ENCODE measurements around the gene ZNF148. TPM values are rescaled to one million over a fixed set of nuclear protein-coding genes. Genes with fewer than 3 reads are reported as not detected.

Gene ZNF148
- total RNA-seq, 4 donors from 2014 or later = 10.7 to 25.9 (median 16.9) TPM

DNA sequence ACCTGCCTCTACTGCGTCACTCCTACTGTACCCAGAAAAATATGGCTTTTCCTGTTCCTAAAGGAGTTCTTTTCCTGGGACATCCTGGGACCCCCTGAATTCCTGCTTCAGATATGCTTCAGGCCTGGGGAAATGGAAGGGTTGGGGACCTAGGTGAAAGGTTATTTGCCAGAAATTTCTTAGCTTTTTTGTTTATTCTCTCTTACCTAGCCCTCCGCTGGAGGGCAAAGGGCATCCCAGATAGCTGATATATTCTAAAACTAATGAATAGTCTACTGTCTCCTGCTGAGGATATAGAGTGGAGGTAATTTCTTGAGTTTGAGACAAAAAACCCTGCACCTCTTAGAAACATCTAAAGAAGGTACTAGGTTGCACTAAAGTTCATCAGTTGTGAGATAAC is 3.6 kb upstream of the ZNF148 start:
- no peak for TF ChIP-seq POLR2A (IDR thresholded peaks at IDR 0.05)
- TF ChIP-seq, protein P1, sequence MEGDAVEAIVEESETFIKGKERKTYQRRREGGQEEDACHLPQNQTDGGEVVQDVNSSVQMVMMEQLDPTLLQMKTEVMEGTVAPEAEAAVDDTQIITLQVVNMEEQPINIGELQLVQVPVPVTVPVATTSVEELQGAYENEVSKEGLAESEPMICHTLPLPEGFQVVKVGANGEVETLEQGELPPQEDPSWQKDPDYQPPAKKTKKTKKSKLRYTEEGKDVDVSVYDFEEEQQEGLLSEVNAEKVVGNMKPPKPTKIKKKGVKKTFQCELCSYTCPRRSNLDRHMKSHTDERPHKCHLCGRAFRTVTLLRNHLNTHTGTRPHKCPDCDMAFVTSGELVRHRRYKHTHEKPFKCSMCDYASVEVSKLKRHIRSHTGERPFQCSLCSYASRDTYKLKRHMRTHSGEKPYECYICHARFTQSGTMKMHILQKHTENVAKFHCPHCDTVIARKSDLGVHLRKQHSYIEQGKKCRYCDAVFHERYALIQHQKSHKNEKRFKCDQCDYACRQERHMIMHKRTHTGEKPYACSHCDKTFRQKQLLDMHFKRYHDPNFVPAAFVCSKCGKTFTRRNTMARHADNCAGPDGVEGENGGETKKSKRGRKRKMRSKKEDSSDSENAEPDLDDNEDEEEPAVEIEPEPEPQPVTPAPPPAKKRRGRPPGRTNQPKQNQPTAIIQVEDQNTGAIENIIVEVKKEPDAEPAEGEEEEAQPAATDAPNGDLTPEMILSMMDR (IDR thresholded peaks at IDR 0.05) = no peak
- no peak overlapping the region for H3K27ac ChIP-seq
- no peak overlapping the region for H3K4me3 ChIP-seq
- H3K36me3 ChIP-seq = no peaks in the 10 kb centered on the region
- peaks cover 0 to 6% (median 0%) of the 10 kb centered on the region in 4 donors for H3K27me3 ChIP-seq
- intact Hi-C loops (cut with DNase I) = no loop called here
- WGBS, 2 donors = 87 to 100% methylated on average over 1 to 2 of the region's 2 CpGs
- no peak for DNase-seq
- H3K9me3 ChIP-seq = no peaks in the 10 kb centered on the region
- peaks cover 6 to 20% (median 10%) of the 10 kb centered on the region in 3 donors for H3K4me1 ChIP-seq

GRCh38 chr3:125375950-125376679 is 990 bp upstream of the ZNF148 start:
- whole genome bisulfite sequencing, 2 donors = 22 to 40% methylated on average over 8 to 10 of the region's 10 CpGs
- Histone ChIP-seq H3K36me3 (peaks cover 0 to 9% (median 0%) of the 10 kb centered on the region in 3 donors), H3K4me1 (peaks cover 9 to 39% (median 15%) of the 10 kb centered on the region in 3 donors), H3K27ac (peak overlapping the region; percentile 89 to 97 (median 94)), H3K9me3 (no peaks in the 10 kb centered on the region), H3K4me3 (peak overlapping the region; percentile 80 to 100 (median 90)), H3K27me3 (no peaks in the 10 kb centered on the region)
- intact Hi-C loops (cut with DNase I) = no loop called here
- no peak for DNase-seq
- TF ChIP-seq, protein P1 (IDR thresholded peaks at IDR 0.05) = no peak
- no peak for TF ChIP-seq POLR2A (IDR thresholded peaks at IDR 0.05)

- no peak for DNase-seq
- H3K36me3 ChIP-seq = peaks cover 0 to 9% (median 0%) of the 10 kb centered on the region in 3 donors
- peak overlapping the region; percentile 80 to 100 (median 90) for H3K4me3 ChIP-seq
- H3K27me3 ChIP-seq = no peaks in the 10 kb centered on the region
- H3K9me3 ChIP-seq = no peaks in the 10 kb centered on the region
- intact Hi-C loops (cut with DNase I) = no loop called here
- TF ChIP-seq, protein P1 (IDR thresholded peaks at IDR 0.05) = no peak
- no peak for TF ChIP-seq POLR2A (IDR thresholded peaks at IDR 0.05)
- H3K4me1 ChIP-seq = peaks cover 9 to 51% (median 15%) of the 10 kb centered on the region in 3 donors
- 1% methylated on average over 21 of the region's 26 CpGs for WGBS, 2 donors
- H3K27ac ChIP-seq = peak overlapping the region; percentile 89 to 97 (median 94)
Observed at GRCh38 chr3:125374501-125374995, 577 bp downstream of the ZNF148 start.

- no peak overlapping the region for H3K27ac ChIP-seq
- H3K27me3 ChIP-seq = no peaks in the 10 kb centered on the region
- TF ChIP-seq, protein P1 (IDR thresholded peaks at IDR 0.05) = no peak
- TF ChIP-seq POLR2A (IDR thresholded peaks at IDR 0.05) = no peak
- 33 to 42% methylated on average over 5 of the region's 5 CpGs for WGBS, 2 donors
- peaks cover 0 to 47% (median 13%) of the 10 kb centered on the region in 3 donors for H3K4me1 ChIP-seq
- no peak overlapping the region for H3K4me3 ChIP-seq
- no peaks in the 10 kb centered on the region for H3K9me3 ChIP-seq
- DNase-seq = no peak
- peaks cover 0 to 5% (median 0%) of the 10 kb centered on the region in 3 donors for H3K36me3 ChIP-seq
- intact Hi-C loops (cut with DNase I) = no loop called here
Observed at GRCh38 chr3:125367403-125368230, 7.5 kb downstream of the ZNF148 start.
